Kidney (tissue), 14 donors: Measurements from ENCODE around the gene WNT3A. TPM values are rescaled to one million over a fixed set of nuclear protein-coding genes. Genes with fewer than 3 reads are reported as not detected.

Experiments
- DNase-seq, 5 donors: peaks; one replicate each; pipeline ENCODE4 v3.0.0-alpha.2; 2013 to 2020
- FAIRE-seq: peaks from 2 replicates; lab custom pipeline; 2012; peaks lifted over from hg19 to GRCh38; lab: Jason Lieb, UNC
- H3K27ac ChIP-seq, 2 donors: one replicate each; pipeline ENCODE4 v1.7.0; 2013; ENCODE audit warnings: low read depth in 2 of 2, low read length in 2 of 2, inconsistent platforms in 1 of 2
- H3K27me3 ChIP-seq: one replicate; pipeline ENCODE4 v1.7.1; 2013; ENCODE audit warnings: low read length, inconsistent platforms; ENCODE audit not compliant: control insufficient read depth, insufficient read depth
- H3K36me3 ChIP-seq, 3 donors: one replicate each; pipeline versions ENCODE4 v1.7.0 to v1.7.1; 2013; ENCODE audit warnings: low read length in 3 of 3, control low read depth in 1 of 3, inconsistent platforms in 1 of 3; ENCODE audit not compliant: insufficient read depth in 3 of 3, control insufficient read depth in 2 of 3
- H3K4me1 ChIP-seq, 3 donors: one replicate each; pipeline versions ENCODE4 v1.7.0 to v1.7.1; 2013; ENCODE audit warnings: low read length in 3 of 3, inconsistent platforms in 1 of 3, low read depth in 1 of 3; ENCODE audit not compliant: control insufficient read depth in 2 of 3, insufficient read depth in 2 of 3
- H3K4me3 ChIP-seq, 3 donors: one replicate each; pipeline versions ENCODE4 v1.7.0 to v1.8.1; 2013; ENCODE audit warnings: low read length in 3 of 3, control low read depth in 1 of 3, inconsistent platforms in 1 of 3
- H3K9ac ChIP-seq, 3 donors: one replicate each; pipeline versions ENCODE4 v1.7.0 to v1.7.1; 2013; ENCODE audit warnings: low read length in 3 of 3, control low read depth in 1 of 3, inconsistent platforms in 1 of 3
- H3K9me3 ChIP-seq, 3 donors: one replicate each; pipeline versions ENCODE4 v1.7.0 to v1.7.1; 2013; ENCODE audit warnings: low read length in 3 of 3, control low read depth in 1 of 3, inconsistent platforms in 1 of 3; ENCODE audit not compliant: control insufficient read depth in 2 of 3, insufficient read depth in 1 of 3
- intact Hi-C: fragments of 100-400 bp; cut with DNase I; formaldehyde crosslinking; loops from one replicate; pipeline ENCODE4 v1.11.1; 2022
- polyA plus RNA-seq: library from polyadenylated mRNA; stranded (reverse); fragments of 350-450 nt; fragmentation: Illumina TruSeq; extraction: RNeasy Lipid Tissue Mini Kit (QIAGEN cat#74804); gene quantifications from one replicate; pipeline ENCODE4 v1.2.3, GENCODE V29; 2014; ENCODE audit warnings: low read depth, low replicate concordance; ENCODE audit not compliant: insufficient read depth
- total RNA-seq: library from RNA; stranded (reverse); fragmentation: NEBNext Ultra II Directional; extraction: Animal tissue kit (Norgen Biotek cat#: 25700); gene quantifications from one replicate; pipeline ENCODE4 v1.2.1, GENCODE V29; 2021
- TF ChIP-seq, protein P1 (sequence below): IDR thresholded peaks from 3 replicates; pipeline ENCODE4 v1.5.1; 2012; ENCODE audit warnings: mild to moderate bottlenecking, moderate library complexity, borderline replicate concordance; ENCODE audit not compliant: insufficient read depth; ENCODE audit errors: extremely low read depth
- donor health status: control.
- donor health status: control.
- donor health status: control.
- donor health status: control.
- donor health status: control.
- donor health status: DM: yes; HTN: yes; CAD: no.
- donor health status: Normal renal cell carcinoma (clear cell type).

WNT3A gene
- total and polyA plus RNA-seq, 2 donors from 2014 or later: not detected

DNA sequence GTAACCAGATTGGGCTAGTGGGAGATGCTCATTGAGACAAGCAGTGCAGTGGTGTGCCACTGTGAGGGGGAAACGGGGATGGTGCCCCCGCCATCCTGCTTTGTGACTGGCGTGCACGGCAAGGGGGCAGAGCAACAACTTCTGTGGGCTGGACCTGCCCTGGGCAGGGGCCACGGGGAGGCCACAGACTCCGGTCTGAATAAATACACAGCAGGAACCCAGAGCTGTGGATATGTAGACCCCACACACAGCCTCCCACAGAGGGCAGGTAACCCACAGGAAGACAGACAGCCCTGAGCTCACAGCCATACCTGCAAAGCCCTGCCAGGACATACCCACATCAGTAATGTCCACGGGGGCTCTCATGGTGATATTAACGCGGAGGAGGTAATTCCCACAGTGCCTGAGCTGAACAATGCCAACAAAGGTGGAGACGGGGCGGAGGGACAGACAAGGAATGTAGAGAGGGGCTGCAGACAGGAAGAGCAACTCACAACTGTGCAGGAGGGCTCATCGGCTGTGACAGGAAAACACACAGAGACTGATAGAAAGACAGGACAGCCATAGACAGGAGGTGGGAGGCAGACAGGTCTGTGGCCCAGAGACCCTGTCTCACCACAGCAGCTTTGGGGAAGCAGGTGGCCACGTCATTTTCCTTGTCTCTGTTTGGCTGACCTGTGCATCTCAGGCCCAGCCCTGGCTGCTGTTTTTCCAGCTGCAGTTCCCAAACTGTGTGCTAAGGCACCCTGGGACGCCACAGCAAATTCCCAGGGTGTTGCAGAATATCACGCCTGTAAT lies 4.9 kb upstream of the WNT3A start:
- TF ChIP-seq, protein P1, sequence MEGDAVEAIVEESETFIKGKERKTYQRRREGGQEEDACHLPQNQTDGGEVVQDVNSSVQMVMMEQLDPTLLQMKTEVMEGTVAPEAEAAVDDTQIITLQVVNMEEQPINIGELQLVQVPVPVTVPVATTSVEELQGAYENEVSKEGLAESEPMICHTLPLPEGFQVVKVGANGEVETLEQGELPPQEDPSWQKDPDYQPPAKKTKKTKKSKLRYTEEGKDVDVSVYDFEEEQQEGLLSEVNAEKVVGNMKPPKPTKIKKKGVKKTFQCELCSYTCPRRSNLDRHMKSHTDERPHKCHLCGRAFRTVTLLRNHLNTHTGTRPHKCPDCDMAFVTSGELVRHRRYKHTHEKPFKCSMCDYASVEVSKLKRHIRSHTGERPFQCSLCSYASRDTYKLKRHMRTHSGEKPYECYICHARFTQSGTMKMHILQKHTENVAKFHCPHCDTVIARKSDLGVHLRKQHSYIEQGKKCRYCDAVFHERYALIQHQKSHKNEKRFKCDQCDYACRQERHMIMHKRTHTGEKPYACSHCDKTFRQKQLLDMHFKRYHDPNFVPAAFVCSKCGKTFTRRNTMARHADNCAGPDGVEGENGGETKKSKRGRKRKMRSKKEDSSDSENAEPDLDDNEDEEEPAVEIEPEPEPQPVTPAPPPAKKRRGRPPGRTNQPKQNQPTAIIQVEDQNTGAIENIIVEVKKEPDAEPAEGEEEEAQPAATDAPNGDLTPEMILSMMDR: no peak
- no peak overlapping the region for H3K4me3 ChIP-seq
- no peak overlapping the region for H3K27ac ChIP-seq
- peak in 1 of 5 donors; percentile 7 for DNase-seq
- no peak for FAIRE-seq
- H3K36me3 ChIP-seq: no peaks in the 10 kb centered on the region
- peaks cover 0 to 2% (median 0%) of the 10 kb centered on the region in 3 donors for H3K9me3 ChIP-seq
- intact Hi-C loops: no loop called here
- H3K9ac ChIP-seq: no peak overlapping the region
- H3K4me1 ChIP-seq: no peaks in the 10 kb centered on the region
- H3K27me3 ChIP-seq: peaks cover 19% of the 10 kb centered on the region

DNA sequence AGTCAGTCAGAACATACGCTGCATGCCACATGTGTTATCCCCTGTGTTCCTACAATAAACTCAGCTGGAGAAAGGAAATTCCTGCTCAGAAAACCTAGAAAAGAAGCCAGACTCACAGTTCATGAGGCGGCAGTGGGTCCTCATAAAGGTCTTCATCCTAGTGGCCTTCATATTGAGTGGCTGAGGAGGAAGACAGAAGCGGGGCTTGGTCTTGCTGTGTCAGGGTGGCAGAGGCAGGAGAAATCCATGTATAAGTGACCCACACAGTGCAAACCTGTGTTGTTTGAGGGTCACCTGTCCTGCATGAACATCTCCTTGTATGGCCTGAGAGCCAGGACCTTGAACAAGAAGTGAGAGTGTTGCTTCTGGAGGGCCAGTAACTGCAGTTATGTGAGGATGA lies 4.0 kb upstream of the WNT3A start:
- peaks cover 22% of the 10 kb centered on the region for H3K27me3 ChIP-seq
- H3K27ac ChIP-seq: no peak overlapping the region
- no peaks in the 10 kb centered on the region for H3K4me1 ChIP-seq
- no peak overlapping the region for H3K4me3 ChIP-seq
- TF ChIP-seq, protein P1: no peak
- no peak for FAIRE-seq
- intact Hi-C loops: no loop called here
- no peak overlapping the region for H3K9ac ChIP-seq
- H3K36me3 ChIP-seq: no peaks in the 10 kb centered on the region
- DNase-seq: no peak
- H3K9me3 ChIP-seq: no peaks in the 10 kb centered on the region

DNA sequence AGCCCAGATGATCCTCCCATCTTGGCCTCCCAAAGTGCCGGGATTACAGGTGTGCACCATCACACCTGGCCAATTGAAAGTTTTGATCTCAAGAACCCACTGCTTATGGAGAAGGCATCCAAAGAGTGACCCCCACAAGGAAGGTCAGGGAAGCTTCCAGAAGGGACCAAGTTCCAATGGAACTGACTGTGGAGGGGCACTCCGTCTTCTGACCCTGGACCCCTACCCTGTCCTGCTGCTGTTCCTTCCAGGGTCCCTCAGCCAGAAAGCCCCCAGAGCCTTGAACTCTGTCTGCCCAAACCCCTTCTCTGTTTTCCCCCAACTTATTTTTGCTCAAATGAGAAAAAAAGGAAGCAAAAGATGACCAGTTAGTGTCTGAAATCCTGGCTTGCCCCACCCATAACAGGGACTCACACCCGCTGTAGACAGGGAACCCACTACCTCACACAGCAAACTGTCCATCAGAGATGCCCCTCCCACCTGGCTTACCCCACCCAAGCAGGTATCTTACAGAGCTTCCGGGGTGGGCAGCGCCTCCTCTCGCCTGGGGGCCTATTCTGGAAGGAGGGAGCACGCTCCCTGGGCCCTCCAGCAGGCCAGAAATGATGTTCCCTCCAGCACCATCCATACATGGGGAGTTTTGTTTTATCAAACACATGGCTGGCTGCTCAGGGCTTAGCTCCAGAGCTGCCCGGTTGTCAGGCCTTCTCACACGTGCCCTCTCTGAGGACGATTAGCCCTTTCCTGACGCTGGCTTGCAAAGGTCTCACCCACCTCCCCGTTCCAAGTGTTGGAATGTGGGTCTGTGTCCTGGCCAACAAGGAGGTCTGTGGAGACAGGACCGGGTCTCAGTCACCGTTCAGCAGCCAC lies 3.1 kb upstream of the WNT3A start:
- peak in 1 of 5 donors; percentile 4 for DNase-seq
- no peak overlapping the region for H3K9ac ChIP-seq
- no peak overlapping the region for H3K4me3 ChIP-seq
- no peaks in the 10 kb centered on the region for H3K36me3 ChIP-seq
- peaks cover 23% of the 10 kb centered on the region for H3K27me3 ChIP-seq
- intact Hi-C loops: no loop called here
- no peak for FAIRE-seq
- H3K4me1 ChIP-seq: no peaks in the 10 kb centered on the region
- TF ChIP-seq, protein P1: no peak
- H3K9me3 ChIP-seq: no peaks in the 10 kb centered on the region
- H3K27ac ChIP-seq: no peak overlapping the region
